HG02970 (cell line): ENCODE results near the gene MEIOSIN.
"Not testable (repeated sequence)": the region's sequence is repeated elsewhere in the genome, so short reads cannot be mapped to it uniquely, and the experiment has no call there.

Experiments
- ATAC-seq: cut with Tn5 transposase; IDR thresholded peaks from one replicate; pipeline ENCODE4 v1.9.1; 2021; ENCODE audit warnings: mild to moderate bottlenecking, moderate library complexity, moderate number of reproducible peaks; ENCODE audit not compliant: unreplicated experiment, low FRiP score

MEIOSIN gene

DNA sequence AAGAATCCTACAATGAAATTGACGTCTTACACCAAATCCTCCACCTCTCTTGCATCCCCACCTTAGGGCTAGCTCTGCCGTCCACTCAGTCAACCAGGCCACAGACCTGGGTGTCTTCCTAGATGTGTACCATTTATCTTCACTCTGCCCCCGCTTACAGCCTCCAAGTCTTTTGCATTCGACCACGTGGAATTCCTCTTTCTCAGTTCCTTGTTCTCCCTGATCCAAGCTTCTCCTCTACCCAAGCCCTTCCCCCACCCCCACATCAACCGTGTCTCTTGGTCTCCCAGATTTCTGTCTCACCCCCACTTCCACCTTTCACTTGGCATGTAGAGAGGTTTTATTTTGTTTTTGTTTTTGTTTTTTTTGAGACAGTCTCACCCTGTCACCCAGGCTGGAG is 60.6 kb downstream of the MEIOSIN start:
- ATAC-seq = no peak

- no peak for ATAC-seq
These were observed 61.4 kb downstream of the MEIOSIN start for GRCh38 chr19:45794627-45795026.

GRCh38 chr19:45798995-45799517 is 65.8 kb downstream of the MEIOSIN start:
- ATAC-seq = no peak

GRCh38 chr19:45799541-45799940 is 66.3 kb downstream of the MEIOSIN start:
- not testable (repeated sequence) for ATAC-seq

DNA sequence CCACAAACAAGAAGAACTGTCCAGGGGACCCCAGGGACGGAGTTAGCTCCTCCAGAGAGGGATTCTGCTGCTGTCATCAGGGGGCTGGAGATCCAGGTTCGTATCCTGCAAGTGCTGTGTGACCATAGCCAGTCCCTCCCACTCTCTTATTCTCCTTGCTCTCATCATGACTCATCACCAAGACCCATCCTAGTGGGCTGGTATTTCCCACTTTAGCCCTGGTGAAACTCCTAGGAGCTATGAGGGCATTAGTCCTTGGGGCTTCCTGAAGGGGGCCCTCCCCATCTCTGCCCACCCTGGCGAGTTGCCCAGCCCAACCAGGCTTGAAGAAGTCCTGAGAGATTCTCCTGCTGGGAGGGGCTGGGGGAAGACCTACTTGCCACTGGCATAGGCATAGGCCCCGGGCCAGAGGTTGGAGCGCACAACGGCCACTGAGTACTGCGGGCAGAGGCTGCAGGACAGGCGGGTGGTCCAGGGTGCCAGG is 66.9 kb downstream of the MEIOSIN start:
- ATAC-seq = no peak

DNA sequence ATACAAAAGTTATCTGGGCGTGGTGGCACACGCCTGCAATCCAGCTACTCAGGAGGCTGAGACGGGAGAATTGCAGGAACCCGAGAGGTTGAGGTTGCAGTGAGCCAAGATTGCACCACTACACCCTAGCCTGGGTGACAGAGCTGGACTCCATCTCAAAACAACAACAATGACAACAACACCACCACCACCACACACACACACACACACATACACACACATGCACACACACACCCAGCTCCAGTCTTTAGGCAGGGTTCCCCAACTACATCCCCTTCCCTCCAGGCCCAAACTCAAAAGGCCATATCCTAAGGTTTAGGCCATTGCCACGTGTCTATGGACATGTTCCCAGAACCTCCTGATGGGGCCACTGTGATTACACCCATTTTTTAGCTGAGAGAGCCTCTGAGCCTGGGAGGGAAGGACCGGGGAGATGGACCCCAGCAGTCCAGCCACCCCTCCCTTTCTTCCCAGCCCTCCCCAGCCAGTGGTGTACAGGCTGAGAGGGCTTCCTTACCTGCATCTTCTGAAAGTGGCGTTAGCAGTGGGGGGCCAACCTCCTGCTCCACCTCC is 68.5 kb downstream of the MEIOSIN start:
- ATAC-seq = no peak

GRCh38 chr19:45804140-45804958 is 71.1 kb downstream of the MEIOSIN start:
- ATAC-seq = no peak

DNA sequence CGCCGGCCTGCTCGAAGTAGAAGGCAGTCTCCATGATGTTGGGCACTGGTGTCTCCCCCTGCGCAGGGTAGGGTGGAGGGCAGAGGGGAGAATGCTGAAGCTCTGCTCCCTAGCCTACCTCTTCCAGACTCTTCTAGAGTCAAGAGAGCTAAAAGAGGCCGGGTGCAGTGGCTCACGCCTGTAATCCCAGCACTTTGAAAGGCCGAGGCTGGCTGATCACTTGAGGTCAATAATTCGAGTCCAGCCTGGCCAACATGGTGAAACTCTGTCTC is 71.7 kb downstream of the MEIOSIN start:
- no peak for ATAC-seq

GRCh38 chr19:45805719-45806118 is 72.5 kb downstream of the MEIOSIN start:
- no peak for ATAC-seq

GRCh38 chr19:45809643-45810159 is 76.5 kb downstream of the MEIOSIN start:
- ATAC-seq = no peak

DNA sequence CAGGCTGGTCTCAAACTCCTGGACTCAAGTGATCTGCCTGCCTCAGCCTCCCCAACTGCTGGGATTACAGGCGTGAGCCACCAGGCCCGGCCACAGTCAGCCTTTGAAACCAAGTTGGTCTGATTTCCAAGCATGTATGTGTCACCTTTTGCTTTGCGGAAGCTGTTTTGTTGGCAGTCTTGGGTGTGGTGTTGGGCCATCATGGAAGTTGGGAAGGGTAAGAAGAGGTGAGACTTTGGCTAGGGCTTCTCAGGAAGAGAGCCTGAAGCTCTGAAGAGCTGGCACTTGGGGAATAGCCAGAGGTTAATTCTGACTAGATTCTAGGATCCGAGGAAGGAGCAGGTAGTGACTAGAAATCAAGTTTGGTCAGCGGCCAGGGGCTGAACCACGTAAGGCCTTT is 79.1 kb downstream of the MEIOSIN start:
- no peak for ATAC-seq
